Pancreas (tissue), 10 donors: ENCODE data around the gene BATF. TPM values are rescaled to one million over a fixed set of nuclear protein-coding genes. Genes with fewer than 3 reads are reported as not detected.
"Not testable (repeated sequence)": the region's sequence is repeated elsewhere in the genome, so short reads cannot be mapped to it uniquely, and the experiment has no call there.

Source experiments
- ATAC-seq, 4 donors: fragments of 200-7000 bp; cut with Tn5 transposase; one replicate each; pipeline versions ENCODE4 v1.8.0 to v1.9.1; 2020; ENCODE audit warnings: mild to moderate bottlenecking in 4 of 4, moderate library complexity in 4 of 4
- DNase-seq, 6 donors: peaks; one replicate each; pipeline ENCODE4 v3.0.0-alpha.2; 2020
- FAIRE-seq: peaks from 2 replicates; lab custom pipeline; 2012; peaks lifted over from hg19 to GRCh38; lab: Jason Lieb, UNC
- H3K27ac ChIP-seq, 4 donors: fragments of 200-600 bp; sonication (generic); 1 replicate in 3 of 4; 2 replicates in 1 of 4; pipeline versions ENCODE4 v1.5.0 to v1.8.0; 2020
- H3K27me3 ChIP-seq, 4 donors: fragments of 200-600 bp; one replicate each; pipeline ENCODE4 v1.8.0; 2021
- H3K36me3 ChIP-seq, 3 donors: fragments of 200-600 bp; sonication (generic) in 1 of 3; one replicate each; pipeline versions ENCODE4 v1.5.0 to v1.8.0; 2020 to 2021
- H3K4me1 ChIP-seq, 3 donors: fragments of 200-600 bp; one replicate each; pipeline ENCODE4 v1.8.0; 2021
- H3K4me3 ChIP-seq, 4 donors: fragments of 200-600 bp; sonication (generic) in 2 of 4; one replicate each; pipeline versions ENCODE4 v1.5.0 to v1.8.0; 2020 to 2021
- H3K9me3 ChIP-seq, 4 donors: fragments of 200-600 bp; one replicate each; pipeline ENCODE4 v1.8.0; 2021
- WGBS, 2 donors: extraction: QIAGEN DNeasy Blood & Tissue Kit; methylation state at CpG; one replicate each; pipeline ENCODE4 v1.1.7; 2013; 5-methylcytosine and 5-hydroxymethylcytosine counted together
- intact Hi-C, 3 donors: fragments of 100-400 bp; cut with DNase I; formaldehyde crosslinking; loops; one replicate each; pipeline versions ENCODE4 v1.11.1 to v1.14.2; 2022
- polyA plus RNA-seq, 2 donors: library from polyadenylated mRNA; stranded (reverse); fragments of 200-250 nt; gene quantifications; one replicate each; pipeline ENCODE4 v1.2.3, GENCODE V29; 2013
- total RNA-seq, 6 donors: library from RNA; stranded (reverse); fragmentation: NEBNext Ultra II Directional in 4 of 6; extraction: Animal tissue kit (Norgen Biotek cat#: 25700) in 4 of 6; gene quantifications; one replicate each; pipeline versions ENCODE4 v1.2.1 to v1.2.4, GENCODE V29; 2021 to 2023
- TF ChIP-seq, protein P1 (sequence below), 4 donors: fragments of 200-600 bp; sonication (generic) in 3 of 4; IDR thresholded peaks; one replicate each; pipeline versions ENCODE4 v1.5.0 to v1.8.0; 2021; ENCODE audit warnings: antibody characterized with exemption in 4 of 4
- donor health status: healthy with polysubstance abuse.
- donor health status: DM: no; HTN: no; CAD: no; lungs with moderate emphysema.
- donor health status: DM: no; HTN: no; CAD: no.
- donor health status: control.
- donor health status: control.
- donor health status: Bipolar disorder and iron deficiency.
- donor health status: DM: yes; HTN: yes; CAD: no.
- donor health status: DM: no; HTN: no; CAD: no.
- donor health status: DM: no; HTN: no; CAD: no.
- donor health status: DM: yes; HTN: yes; CAD: no.

BATF gene, protein sequence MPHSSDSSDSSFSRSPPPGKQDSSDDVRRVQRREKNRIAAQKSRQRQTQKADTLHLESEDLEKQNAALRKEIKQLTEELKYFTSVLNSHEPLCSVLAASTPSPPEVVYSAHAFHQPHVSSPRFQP
- 1 to 10 TPM in 1 of 6 donors, under 1 TPM in 4, not detected in 1; 0.28 to 1.7 (median 0.63) TPM for total RNA-seq
- polyA plus RNA-seq, result 1 to 10 TPM; 1.2 to 1.7 TPM

DNA sequence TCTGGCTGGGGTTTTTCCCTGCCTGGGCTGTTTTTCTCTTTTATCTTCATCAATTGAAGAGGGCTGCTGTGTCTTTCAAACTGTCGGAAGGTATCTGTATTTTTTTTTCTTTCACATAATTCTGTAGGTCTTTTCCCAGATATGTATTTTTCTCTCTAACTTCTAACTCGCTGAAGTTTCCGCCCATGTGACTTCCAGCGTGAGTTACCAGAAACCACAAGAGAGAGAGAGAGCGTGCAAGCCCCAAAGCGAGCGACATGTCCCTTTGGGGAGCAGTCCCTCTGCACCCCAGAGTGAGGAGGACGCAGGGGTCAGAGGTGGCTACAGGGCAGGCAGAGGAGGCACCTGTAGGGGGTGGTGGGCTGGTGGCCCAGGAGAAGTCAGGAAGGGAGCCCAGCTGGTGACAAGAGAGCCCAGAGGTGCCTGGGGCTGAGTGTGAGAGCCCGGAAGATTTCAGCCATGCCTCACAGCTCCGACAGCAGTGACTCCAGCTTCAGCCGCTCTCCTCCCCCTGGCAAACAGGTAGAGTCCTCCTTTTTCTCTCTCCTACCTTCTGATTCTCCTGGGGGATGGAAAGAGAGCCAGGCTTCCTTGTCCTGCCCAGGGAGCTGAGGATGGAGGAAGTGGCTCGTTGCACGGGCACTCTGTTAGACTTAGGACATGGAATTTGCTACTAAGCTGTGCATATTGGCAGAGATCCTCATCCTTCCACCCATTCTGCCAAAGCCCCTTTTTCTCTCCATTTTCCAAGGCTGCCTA, at the start of gene BATF:
Gene BATF (plus strand): TSS at position 246 of the 759 bp plus-strand sequence. CDS start 214 bp downstream, at position 460.
- peak in 1 of 6 donors; percentile 28 for DNase-seq
- H3K27me3 ChIP-seq, result no peaks in the 10 kb centered on the region
- intact Hi-C loops, result no loop called here
- H3K4me3 ChIP-seq, result peak within 1 kb of the TSS in 1 of 4 donors; percentile 34
- 66 to 67% methylated on average over 13 of the region's 13 CpGs for WGBS, 2 donors
- peaks cover 0 to 8% (median 0%) of the 10 kb centered on the region in 3 donors for H3K4me1 ChIP-seq
- peak within 1 kb of the TSS in 1 of 4 donors; percentile 57 for H3K27ac ChIP-seq
- no peaks in the 10 kb centered on the region for H3K9me3 ChIP-seq
- ATAC-seq, result peak in 3 of 4 donors; percentile 44 to 59 (median 56)
- no peak for FAIRE-seq
- TF ChIP-seq, protein P1, sequence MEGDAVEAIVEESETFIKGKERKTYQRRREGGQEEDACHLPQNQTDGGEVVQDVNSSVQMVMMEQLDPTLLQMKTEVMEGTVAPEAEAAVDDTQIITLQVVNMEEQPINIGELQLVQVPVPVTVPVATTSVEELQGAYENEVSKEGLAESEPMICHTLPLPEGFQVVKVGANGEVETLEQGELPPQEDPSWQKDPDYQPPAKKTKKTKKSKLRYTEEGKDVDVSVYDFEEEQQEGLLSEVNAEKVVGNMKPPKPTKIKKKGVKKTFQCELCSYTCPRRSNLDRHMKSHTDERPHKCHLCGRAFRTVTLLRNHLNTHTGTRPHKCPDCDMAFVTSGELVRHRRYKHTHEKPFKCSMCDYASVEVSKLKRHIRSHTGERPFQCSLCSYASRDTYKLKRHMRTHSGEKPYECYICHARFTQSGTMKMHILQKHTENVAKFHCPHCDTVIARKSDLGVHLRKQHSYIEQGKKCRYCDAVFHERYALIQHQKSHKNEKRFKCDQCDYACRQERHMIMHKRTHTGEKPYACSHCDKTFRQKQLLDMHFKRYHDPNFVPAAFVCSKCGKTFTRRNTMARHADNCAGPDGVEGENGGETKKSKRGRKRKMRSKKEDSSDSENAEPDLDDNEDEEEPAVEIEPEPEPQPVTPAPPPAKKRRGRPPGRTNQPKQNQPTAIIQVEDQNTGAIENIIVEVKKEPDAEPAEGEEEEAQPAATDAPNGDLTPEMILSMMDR (IDR thresholded peaks at IDR 0.05), result no peak
- no peaks in the 10 kb centered on the region for H3K36me3 ChIP-seq

DNA sequence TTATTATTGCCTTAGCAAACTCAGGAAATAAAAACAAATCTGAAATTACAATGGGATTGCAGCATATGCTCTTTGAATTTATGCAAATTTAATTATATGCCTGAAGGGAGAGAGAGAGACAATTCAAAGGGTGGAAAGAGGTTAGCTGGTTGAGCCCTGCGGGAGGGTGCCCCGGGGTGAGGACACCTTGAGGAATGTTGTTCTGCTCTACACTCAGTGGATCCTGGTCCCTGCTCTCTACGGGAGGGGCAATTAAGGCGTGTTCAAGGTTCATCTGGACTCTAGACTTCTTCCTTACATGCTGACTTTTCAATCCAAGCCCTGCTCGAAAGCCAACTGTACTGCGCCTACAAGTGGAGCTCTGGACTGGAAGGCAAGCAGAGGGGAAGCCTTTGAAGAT, 48.1 kb upstream of the BATF start:
- H3K27ac ChIP-seq, H3K27me3 ChIP-seq, intact Hi-C loops, FAIRE-seq, H3K4me3 ChIP-seq, DNase-seq, H3K9me3 ChIP-seq, H3K36me3 ChIP-seq, ATAC-seq: not testable (repeated sequence)
- 87 to 89% methylated on average over 6 of the region's 6 CpGs for WGBS, 2 donors
- H3K4me1 ChIP-seq, result peaks cover 0 to 12% (median 11%) of the 10 kb centered on the region in 3 donors

DNA sequence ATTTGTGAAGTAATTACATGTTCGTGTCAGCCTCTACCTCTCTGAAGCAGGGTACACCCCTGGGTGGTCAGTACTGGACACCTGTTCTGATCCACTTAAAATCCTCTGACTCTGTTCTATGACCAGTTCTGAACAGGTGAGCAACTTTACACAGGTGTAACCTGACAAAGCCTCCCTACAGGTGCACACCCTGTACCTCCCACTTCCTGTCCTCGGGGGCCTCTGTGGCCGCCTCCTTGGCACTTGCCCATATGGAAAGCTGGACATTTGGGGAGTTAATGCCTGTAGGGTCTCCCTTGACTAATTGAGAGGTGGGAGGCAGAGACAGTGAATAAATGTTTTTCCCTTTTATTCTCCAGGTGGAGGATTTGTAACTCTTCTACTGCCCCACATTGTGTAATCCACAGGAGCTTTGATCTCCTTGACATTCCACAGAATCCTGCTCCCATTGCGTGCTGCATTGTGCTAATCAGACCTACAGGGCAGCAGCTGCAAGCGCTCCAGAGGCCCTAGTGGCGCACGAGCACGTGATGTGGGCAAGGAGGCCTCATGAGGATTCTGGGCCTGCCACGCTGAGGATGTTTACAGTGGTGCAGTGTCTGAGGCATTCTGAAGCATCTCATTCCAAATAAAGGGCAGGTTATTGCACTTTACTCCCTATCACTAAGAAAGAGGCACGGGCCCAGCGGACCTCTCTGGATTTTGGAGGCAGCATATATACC, 45.8 kb upstream of the BATF start:
- H3K27ac ChIP-seq, result no peak overlapping the region
- TF ChIP-seq, protein P1 (IDR thresholded peaks at IDR 0.05), result no peak
- FAIRE-seq, result no peak

DNA sequence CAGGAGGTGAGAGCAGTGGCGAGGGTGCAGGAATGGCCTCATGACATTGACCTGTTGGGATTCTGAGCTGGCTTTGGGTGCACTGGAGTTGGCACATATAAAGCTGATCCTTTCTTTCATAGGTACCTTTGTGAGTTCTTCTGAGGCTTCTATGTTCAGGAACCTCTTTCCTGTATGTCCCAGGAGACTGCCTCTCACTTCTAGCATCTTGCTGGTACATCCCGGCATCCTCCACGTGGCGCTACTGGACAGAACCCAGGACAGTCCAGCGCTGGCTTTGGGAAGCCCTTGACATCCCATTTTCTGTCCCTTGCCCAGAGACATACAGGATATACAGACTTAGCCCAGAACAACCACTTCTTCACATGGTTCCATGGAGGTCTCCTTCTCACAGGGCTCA, 44.4 kb upstream of the BATF start:
- WGBS, 2 donors, result 88 to 100% methylated on average over 5 of the region's 5 CpGs
- intact Hi-C loops, result no loop called here
- no peaks in the 10 kb centered on the region for H3K9me3 ChIP-seq
- H3K27me3 ChIP-seq, result no peaks in the 10 kb centered on the region
- ATAC-seq (no peak), DNase-seq (no peak), FAIRE-seq (no peak)
- TF ChIP-seq, protein P1 (IDR thresholded peaks at IDR 0.05), result no peak
- H3K27ac ChIP-seq, result no peak overlapping the region
- H3K4me3 ChIP-seq, result no peak overlapping the region
- H3K4me1 ChIP-seq, result no peaks in the 10 kb centered on the region
- no peaks in the 10 kb centered on the region for H3K36me3 ChIP-seq

More for the DNA sequence above, 45.8 kb upstream of the BATF start:
- Histone ChIP-seq H3K9me3 (no peaks in the 10 kb centered on the region), H3K36me3 (peaks cover 0 to 7% (median 0%) of the 10 kb centered on the region in 3 donors), H3K4me3 (no peak overlapping the region), H3K4me1 (no peaks in the 10 kb centered on the region), H3K27me3 (no peaks in the 10 kb centered on the region)
- ATAC-seq (peak in 1 of 4 donors; percentile 36), DNase-seq (no peak)
- 87 to 89% methylated on average over 11 of the region's 11 CpGs for WGBS, 2 donors
- intact Hi-C loops, result no loop called here
